Astrocyte (in vitro differentiated cells and primary cell): ENCODE data around the gene LUZP2. TPM values are rescaled to one million over a fixed set of nuclear protein-coding genes. Genes with fewer than 3 reads are reported as not detected.

Experiments
- DNase-seq: peaks from one replicate; pipeline ENCODE4 v3.0.0-alpha.2; 2010; ENCODE audit warnings: low read depth
- FAIRE-seq: peaks from 2 replicates; lab custom pipeline; 2011; peaks lifted over from hg19 to GRCh38; lab: Jason Lieb, UNC
- H2AFZ ChIP-seq: 2 replicates; pipeline ENCODE4 v1.6.0; 2012; ENCODE audit warnings: low read depth, low read length, inconsistent platforms
- H3K27ac ChIP-seq: 2 replicates; pipeline ENCODE4 v1.5.1; 2011; ENCODE audit warnings: low read depth, low read length, inconsistent platforms
- H3K27me3 ChIP-seq: 2 replicates; pipeline ENCODE4 v1.6.0; 2011; ENCODE audit warnings: low read length, inconsistent platforms; ENCODE audit not compliant: insufficient read depth
- H3K36me3 ChIP-seq: 2 replicates; pipeline ENCODE4 v1.5.1; 2011; ENCODE audit warnings: low read length, inconsistent platforms; ENCODE audit not compliant: insufficient read depth
- H3K4me1 ChIP-seq: 2 replicates; pipeline ENCODE4 v1.5.1; 2011; ENCODE audit warnings: low read length, inconsistent platforms; ENCODE audit not compliant: insufficient read depth
- H3K4me2 ChIP-seq: 2 replicates; pipeline ENCODE4 v1.6.0; 2012; ENCODE audit warnings: low read length, inconsistent platforms
- H3K4me3 ChIP-seq: 2 replicates; pipeline ENCODE4 v1.5.1; 2011; ENCODE audit warnings: low read depth, mild to moderate bottlenecking, low read length, inconsistent platforms; ENCODE audit not compliant: insufficient read depth
- H3K79me2 ChIP-seq: 2 replicates; pipeline ENCODE4 v1.6.0; 2012; ENCODE audit warnings: mild to moderate bottlenecking, low read length, inconsistent platforms; ENCODE audit not compliant: insufficient read depth
- H3K9ac ChIP-seq: 2 replicates; pipeline ENCODE4 v1.6.0; 2012; ENCODE audit warnings: mild to moderate bottlenecking, low read length, inconsistent platforms
- H3K9me3 ChIP-seq: 2 replicates; pipeline ENCODE4 v1.5.1; 2012; ENCODE audit warnings: low read depth, mild to moderate bottlenecking, low read length, inconsistent platforms; ENCODE audit not compliant: insufficient read depth
- H4K20me1 ChIP-seq: 2 replicates; pipeline ENCODE4 v1.6.0; 2012; ENCODE audit warnings: low read length, inconsistent platforms; ENCODE audit not compliant: insufficient read depth
- H3K27ac Mint-ChIP-seq: one replicate; pipeline ENCODE4 v1.8.0; 2021; ENCODE audit warnings: mild to moderate bottlenecking, mixed read lengths; ENCODE audit not compliant: unreplicated experiment
- H3K27me3 Mint-ChIP-seq: one replicate; pipeline ENCODE4 v1.8.0; 2021; ENCODE audit warnings: low read depth, mixed read lengths; ENCODE audit not compliant: unreplicated experiment
- H3K36me3 Mint-ChIP-seq: one replicate; pipeline ENCODE4 v1.8.0; 2021; ENCODE audit warnings: low read depth, mixed read lengths; ENCODE audit not compliant: unreplicated experiment
- H3K4me1 Mint-ChIP-seq: one replicate; pipeline ENCODE4 v1.8.0; 2021; ENCODE audit warnings: low read depth, mixed read lengths; ENCODE audit not compliant: unreplicated experiment
- H3K4me3 Mint-ChIP-seq: one replicate; pipeline ENCODE4 v1.8.0; 2021; ENCODE audit warnings: mild to moderate bottlenecking, moderate library complexity, mixed read lengths; ENCODE audit not compliant: unreplicated experiment
- H3K9me3 Mint-ChIP-seq: one replicate; pipeline ENCODE4 v1.8.0; 2021; ENCODE audit warnings: mild to moderate bottlenecking, mixed read lengths; ENCODE audit not compliant: unreplicated experiment
- EZH2 ChIP-seq: IDR thresholded peaks from 2 replicates; pipeline ENCODE4 v1.6.1; 2012; ENCODE audit warnings: mild to moderate bottlenecking, low read length, inconsistent platforms; ENCODE audit not compliant: insufficient read depth
- total RNA-seq: library from RNA; stranded (reverse); gene quantifications from 2 replicates; pipeline ENCODE4 v1.2.1, GENCODE V29; 2021
- TF ChIP-seq, protein P1 (sequence below): IDR thresholded peaks from 2 replicates; pipeline ENCODE4 v1.5.1; 2011; ENCODE audit warnings: low read depth, mild to moderate bottlenecking, inconsistent platforms, low read length, moderate library complexity; ENCODE audit not compliant: insufficient read depth

LUZP2 gene
- total RNA-seq, 1 donor from 2014 or later, result 2.3 TPM

GRCh38 chr11:24820541-24820940, 323.7 kb downstream of the LUZP2 start:
- DNase-seq (no peak), FAIRE-seq (no peak)

DNA sequence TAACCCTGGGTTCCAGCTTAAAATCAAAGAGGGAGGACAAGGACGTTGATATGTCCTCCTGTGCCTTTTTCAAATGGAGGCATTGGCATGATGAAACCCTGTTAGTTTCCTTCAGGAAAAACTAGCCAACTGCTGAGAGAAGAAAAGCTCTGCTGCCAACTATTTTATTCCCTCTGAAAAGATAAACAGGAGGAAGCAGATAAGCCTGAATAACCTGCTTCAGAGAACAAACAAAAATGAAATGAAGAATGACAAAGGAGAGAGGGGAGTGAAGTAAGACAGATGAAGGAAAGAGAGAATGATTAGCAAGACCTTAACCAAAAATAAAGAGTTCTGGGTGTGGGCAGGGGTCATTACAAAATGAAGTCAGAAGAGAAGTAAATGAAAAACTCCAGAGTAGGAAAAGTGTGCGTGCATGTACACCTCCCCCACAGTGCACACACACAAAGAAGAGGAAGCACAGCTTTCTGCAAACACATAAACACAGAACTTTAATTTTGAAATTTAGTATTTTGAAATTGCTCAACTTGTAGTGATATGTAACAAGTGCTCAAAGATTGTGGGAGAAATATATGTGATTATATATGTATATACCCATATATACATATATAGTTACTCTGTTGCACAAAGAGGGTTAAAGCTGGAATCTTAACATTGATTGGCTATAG, 332.2 kb downstream of the LUZP2 start:
- no peak overlapping the region for H3K27ac ChIP-seq
- no peak for FAIRE-seq
- no peaks in the 10 kb centered on the region for H3K9me3 Mint-ChIP-seq
- H3K4me1 ChIP-seq, result no peaks in the 10 kb centered on the region
- DNase-seq, result no peak
- no peaks in the 10 kb centered on the region for H3K4me1 Mint-ChIP-seq
- no peak overlapping the region for H3K4me2 ChIP-seq
- H3K4me3 Mint-ChIP-seq, result no peak overlapping the region
- no peak overlapping the region for H2AFZ ChIP-seq
- H3K4me3 ChIP-seq, result no peak overlapping the region
- H3K27me3 Mint-ChIP-seq, result no peaks in the 10 kb centered on the region
- H3K27me3 ChIP-seq, result no peaks in the 10 kb centered on the region
- H3K79me2 ChIP-seq, result no peaks in the 10 kb centered on the region
- H3K27ac Mint-ChIP-seq, result no peak overlapping the region
- TF ChIP-seq, protein P1, sequence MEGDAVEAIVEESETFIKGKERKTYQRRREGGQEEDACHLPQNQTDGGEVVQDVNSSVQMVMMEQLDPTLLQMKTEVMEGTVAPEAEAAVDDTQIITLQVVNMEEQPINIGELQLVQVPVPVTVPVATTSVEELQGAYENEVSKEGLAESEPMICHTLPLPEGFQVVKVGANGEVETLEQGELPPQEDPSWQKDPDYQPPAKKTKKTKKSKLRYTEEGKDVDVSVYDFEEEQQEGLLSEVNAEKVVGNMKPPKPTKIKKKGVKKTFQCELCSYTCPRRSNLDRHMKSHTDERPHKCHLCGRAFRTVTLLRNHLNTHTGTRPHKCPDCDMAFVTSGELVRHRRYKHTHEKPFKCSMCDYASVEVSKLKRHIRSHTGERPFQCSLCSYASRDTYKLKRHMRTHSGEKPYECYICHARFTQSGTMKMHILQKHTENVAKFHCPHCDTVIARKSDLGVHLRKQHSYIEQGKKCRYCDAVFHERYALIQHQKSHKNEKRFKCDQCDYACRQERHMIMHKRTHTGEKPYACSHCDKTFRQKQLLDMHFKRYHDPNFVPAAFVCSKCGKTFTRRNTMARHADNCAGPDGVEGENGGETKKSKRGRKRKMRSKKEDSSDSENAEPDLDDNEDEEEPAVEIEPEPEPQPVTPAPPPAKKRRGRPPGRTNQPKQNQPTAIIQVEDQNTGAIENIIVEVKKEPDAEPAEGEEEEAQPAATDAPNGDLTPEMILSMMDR, result no peak
- no peak for TF ChIP-seq EZH2
- H3K36me3 ChIP-seq, result no peaks in the 10 kb centered on the region
- H3K9ac ChIP-seq, result no peak overlapping the region
- no peaks in the 10 kb centered on the region for H3K36me3 Mint-ChIP-seq
- H4K20me1 ChIP-seq, result no peaks in the 10 kb centered on the region
- no peaks in the 10 kb centered on the region for H3K9me3 ChIP-seq

More at GRCh38 chr11:24820541-24820940, 323.7 kb downstream of the LUZP2 start:
- H3K27ac ChIP-seq, result no peak overlapping the region
- Mint-ChIP-seq H3K4me3 (no peak overlapping the region), H3K27ac (no peak overlapping the region), H3K9me3 (no peaks in the 10 kb centered on the region), H3K4me1 (no peaks in the 10 kb centered on the region), H3K27me3 (no peaks in the 10 kb centered on the region), H3K36me3 (no peaks in the 10 kb centered on the region)
- no peak for TF ChIP-seq EZH2
- TF ChIP-seq, protein P1, result no peak
- no peaks in the 10 kb centered on the region for H3K27me3 ChIP-seq
- H3K36me3 ChIP-seq, result no peaks in the 10 kb centered on the region
- H2AFZ ChIP-seq, result no peak overlapping the region
- H4K20me1 ChIP-seq, result no peaks in the 10 kb centered on the region
- H3K9me3 ChIP-seq, result no peaks in the 10 kb centered on the region
- H3K4me1 ChIP-seq, result no peaks in the 10 kb centered on the region
- H3K79me2 ChIP-seq, result no peaks in the 10 kb centered on the region
- H3K9ac ChIP-seq, result no peak overlapping the region
- no peak overlapping the region for H3K4me2 ChIP-seq
- H3K4me3 ChIP-seq, result no peak overlapping the region

- Histone ChIP-seq H3K9ac (no peak overlapping the region), H3K4me1 (no peaks in the 10 kb centered on the region), H3K79me2 (no peaks in the 10 kb centered on the region), H3K4me2 (no peak overlapping the region), H4K20me1 (no peaks in the 10 kb centered on the region), H3K4me3 (no peak overlapping the region), H3K36me3 (no peaks in the 10 kb centered on the region), H3K27me3 (no peaks in the 10 kb centered on the region), H3K9me3 (no peaks in the 10 kb centered on the region), H3K27ac (no peak overlapping the region), H2AFZ (no peak overlapping the region)
- DNase-seq, result no peak
- Mint-ChIP-seq H3K27me3 (no peaks in the 10 kb centered on the region), H3K27ac (no peak overlapping the region), H3K4me1 (no peaks in the 10 kb centered on the region), H3K4me3 (no peak overlapping the region), H3K36me3 (no peaks in the 10 kb centered on the region), H3K9me3 (no peaks in the 10 kb centered on the region)
- no peak for FAIRE-seq
- TF ChIP-seq EZH2, result no peak
- TF ChIP-seq, protein P1, result no peak
Measured at GRCh38 chr11:24833573-24833972, 336.7 kb downstream of the LUZP2 start.
